ENCODE results near the gene SLC49A4.

SLC49A4 gene

GRCh38 chr3:122921791-122922651, 127.2 kb downstream of the SLC49A4 start:
- DNase-seq (ENCODE audit: insufficient read length, low spot score) (no peak), FAIRE-seq (no peak)
- TF ChIP-seq, protein P1, sequence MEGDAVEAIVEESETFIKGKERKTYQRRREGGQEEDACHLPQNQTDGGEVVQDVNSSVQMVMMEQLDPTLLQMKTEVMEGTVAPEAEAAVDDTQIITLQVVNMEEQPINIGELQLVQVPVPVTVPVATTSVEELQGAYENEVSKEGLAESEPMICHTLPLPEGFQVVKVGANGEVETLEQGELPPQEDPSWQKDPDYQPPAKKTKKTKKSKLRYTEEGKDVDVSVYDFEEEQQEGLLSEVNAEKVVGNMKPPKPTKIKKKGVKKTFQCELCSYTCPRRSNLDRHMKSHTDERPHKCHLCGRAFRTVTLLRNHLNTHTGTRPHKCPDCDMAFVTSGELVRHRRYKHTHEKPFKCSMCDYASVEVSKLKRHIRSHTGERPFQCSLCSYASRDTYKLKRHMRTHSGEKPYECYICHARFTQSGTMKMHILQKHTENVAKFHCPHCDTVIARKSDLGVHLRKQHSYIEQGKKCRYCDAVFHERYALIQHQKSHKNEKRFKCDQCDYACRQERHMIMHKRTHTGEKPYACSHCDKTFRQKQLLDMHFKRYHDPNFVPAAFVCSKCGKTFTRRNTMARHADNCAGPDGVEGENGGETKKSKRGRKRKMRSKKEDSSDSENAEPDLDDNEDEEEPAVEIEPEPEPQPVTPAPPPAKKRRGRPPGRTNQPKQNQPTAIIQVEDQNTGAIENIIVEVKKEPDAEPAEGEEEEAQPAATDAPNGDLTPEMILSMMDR (IDR thresholded peaks at IDR 0.05; ENCODE audit: insufficient read depth, missing control alignments), result no peak

DNA sequence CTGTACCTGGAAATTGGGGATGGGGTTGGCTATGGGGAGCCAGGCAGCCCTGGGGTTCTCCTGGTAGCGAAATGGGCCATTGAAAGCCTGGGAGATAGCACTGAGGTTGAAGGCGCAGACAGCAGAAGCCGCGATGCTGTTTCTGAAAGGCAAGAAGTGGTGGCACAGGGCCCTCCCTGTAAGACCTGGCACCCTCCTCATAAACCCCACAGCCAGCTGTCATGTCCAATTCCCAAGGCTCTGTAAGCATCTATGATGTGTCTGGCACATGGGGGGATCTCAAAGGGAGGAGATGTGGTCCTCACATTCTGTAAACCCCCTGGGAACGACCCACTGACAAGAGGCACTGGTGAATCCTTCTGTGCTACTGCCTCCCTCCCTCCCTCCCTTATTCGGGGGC, 128.7 kb downstream of the SLC49A4 start:
- TF ChIP-seq, protein P1 (IDR thresholded peaks at IDR 0.05; ENCODE audit: insufficient read depth, missing control alignments), result no peak
- FAIRE-seq, result no peak
- no peak for DNase-seq (ENCODE audit: insufficient read length, low spot score)

DNA sequence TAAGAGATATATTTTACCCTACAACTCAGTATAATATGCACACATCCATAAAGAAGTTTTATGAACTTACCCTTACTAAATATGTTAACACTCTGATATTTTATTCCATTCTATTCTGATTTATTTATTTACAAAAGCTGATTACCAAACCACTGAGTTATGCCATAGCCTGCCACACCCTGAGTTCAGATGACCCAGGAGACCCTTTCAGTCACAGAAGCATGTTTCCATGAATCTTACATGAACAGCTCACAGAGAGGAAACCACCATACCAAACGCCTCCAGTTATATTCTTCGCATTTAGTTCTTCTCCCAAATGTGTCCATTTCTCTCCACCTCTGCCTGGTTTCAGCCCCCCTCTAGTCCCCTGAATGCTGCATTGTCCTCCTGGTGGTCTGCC, 129.2 kb downstream of the SLC49A4 start:
- TF ChIP-seq, protein P1 (IDR thresholded peaks at IDR 0.05; ENCODE audit: insufficient read depth, missing control alignments), result no peak
- FAIRE-seq, result no peak
- no peak for DNase-seq (ENCODE audit: insufficient read length, low spot score)

GRCh38 chr3:122925756-122926155, 130.9 kb downstream of the SLC49A4 start:
- FAIRE-seq, result no peak
- no peak for DNase-seq (ENCODE audit: insufficient read length, low spot score)
- TF ChIP-seq, protein P1 (IDR thresholded peaks at IDR 0.05; ENCODE audit: insufficient read depth, missing control alignments), result no peak

DNA sequence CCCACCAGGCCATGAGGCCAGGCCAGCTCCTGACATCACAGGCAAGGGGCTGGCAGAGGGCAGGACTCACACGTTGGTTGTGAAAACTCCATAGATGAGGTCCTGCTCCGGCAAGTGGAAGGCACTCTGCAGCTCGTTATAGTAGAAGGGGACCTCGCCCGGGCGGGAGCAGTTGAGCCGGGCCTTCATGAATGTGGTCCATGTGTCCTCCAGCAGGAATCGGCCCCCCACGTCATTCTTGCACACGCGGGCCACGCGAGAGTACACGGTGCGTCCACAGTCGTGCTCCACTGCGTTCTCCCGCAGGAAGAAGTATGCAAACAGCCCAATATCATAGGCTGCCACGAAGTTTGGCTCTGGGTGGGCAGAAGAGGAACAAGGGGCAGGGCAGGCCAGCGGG, 131.5 kb downstream of the SLC49A4 start:
- FAIRE-seq (no peak), DNase-seq (ENCODE audit: insufficient read length, low spot score) (no peak)
- TF ChIP-seq, protein P1 (IDR thresholded peaks at IDR 0.05; ENCODE audit: insufficient read depth, missing control alignments), result no peak

DNA sequence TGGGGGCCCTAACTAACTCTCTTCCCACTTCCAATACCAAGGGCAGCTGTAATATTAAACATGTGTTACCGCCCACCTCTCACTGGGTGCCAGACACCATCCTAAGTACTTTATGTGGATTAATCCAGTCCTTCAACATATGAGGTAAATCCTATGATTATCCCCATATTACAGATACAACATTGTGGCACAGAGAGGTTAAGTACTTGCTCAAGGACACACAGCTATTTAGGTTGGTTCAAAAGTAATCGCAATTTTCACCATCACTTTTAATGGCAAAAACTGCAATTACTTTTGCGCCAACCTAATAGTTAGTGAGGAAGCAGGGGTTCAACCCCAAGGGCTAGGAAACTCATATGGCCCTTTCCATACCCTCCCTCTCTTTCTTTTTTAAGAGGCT, 131.9 kb downstream of the SLC49A4 start:
- no peak for DNase-seq (ENCODE audit: insufficient read length, low spot score)
- no peak for FAIRE-seq
- TF ChIP-seq, protein P1 (IDR thresholded peaks at IDR 0.05; ENCODE audit: insufficient read depth, missing control alignments), result no peak

DNA sequence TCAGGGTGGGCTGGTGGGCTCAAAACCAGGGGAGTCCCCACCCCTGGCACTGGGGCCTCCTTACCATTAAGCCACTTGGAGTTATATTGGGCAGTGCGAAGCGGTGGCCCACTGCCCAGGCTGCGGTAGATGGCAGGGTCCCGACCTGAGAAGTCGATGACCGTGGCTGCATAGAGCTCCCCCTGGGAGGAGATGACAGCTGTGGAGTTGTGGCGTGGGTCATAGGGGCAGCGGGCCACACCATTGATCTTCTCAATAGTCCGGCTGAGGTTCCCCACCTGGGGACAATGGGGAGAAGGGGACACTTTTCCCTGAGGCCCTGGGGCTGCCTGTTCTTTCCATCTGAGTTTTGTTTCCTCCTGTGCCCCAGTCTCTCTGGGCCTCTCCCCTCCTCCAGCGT, 132.9 kb downstream of the SLC49A4 start:
- TF ChIP-seq, protein P1 (IDR thresholded peaks at IDR 0.05; ENCODE audit: insufficient read depth, missing control alignments), result no peak
- FAIRE-seq, result no peak
- DNase-seq (ENCODE audit: insufficient read length, low spot score), result no peak

Data from D721Med (cell line).